Kidney (tissue), 14 donors: ENCODE data around the gene TTLL7. TPM values are rescaled to one million over a fixed set of nuclear protein-coding genes. Genes with fewer than 3 reads are reported as not detected.

Experiments used
- DNase-seq, 5 donors: peaks; one replicate each; pipeline ENCODE4 v3.0.0-alpha.2; 2013 to 2020
- FAIRE-seq: peaks from 2 replicates; lab custom pipeline; 2012; peaks lifted over from hg19 to GRCh38; lab: Jason Lieb, UNC
- H3K27ac ChIP-seq, 2 donors: one replicate each; pipeline ENCODE4 v1.7.0; 2013; ENCODE audit warnings: low read depth in 2 of 2, low read length in 2 of 2, inconsistent platforms in 1 of 2
- H3K27me3 ChIP-seq: one replicate; pipeline ENCODE4 v1.7.1; 2013; ENCODE audit warnings: low read length, inconsistent platforms; ENCODE audit not compliant: control insufficient read depth, insufficient read depth
- H3K36me3 ChIP-seq, 3 donors: one replicate each; pipeline versions ENCODE4 v1.7.0 to v1.7.1; 2013; ENCODE audit warnings: low read length in 3 of 3, control low read depth in 1 of 3, inconsistent platforms in 1 of 3; ENCODE audit not compliant: insufficient read depth in 3 of 3, control insufficient read depth in 2 of 3
- H3K4me1 ChIP-seq, 3 donors: one replicate each; pipeline versions ENCODE4 v1.7.0 to v1.7.1; 2013; ENCODE audit warnings: low read length in 3 of 3, inconsistent platforms in 1 of 3, low read depth in 1 of 3; ENCODE audit not compliant: control insufficient read depth in 2 of 3, insufficient read depth in 2 of 3
- H3K4me3 ChIP-seq, 3 donors: one replicate each; pipeline versions ENCODE4 v1.7.0 to v1.8.1; 2013; ENCODE audit warnings: low read length in 3 of 3, control low read depth in 1 of 3, inconsistent platforms in 1 of 3
- H3K9ac ChIP-seq, 3 donors: one replicate each; pipeline versions ENCODE4 v1.7.0 to v1.7.1; 2013; ENCODE audit warnings: low read length in 3 of 3, control low read depth in 1 of 3, inconsistent platforms in 1 of 3
- H3K9me3 ChIP-seq, 3 donors: one replicate each; pipeline versions ENCODE4 v1.7.0 to v1.7.1; 2013; ENCODE audit warnings: low read length in 3 of 3, control low read depth in 1 of 3, inconsistent platforms in 1 of 3; ENCODE audit not compliant: control insufficient read depth in 2 of 3, insufficient read depth in 1 of 3
- CTCF ChIP-seq: IDR thresholded peaks from 3 replicates; pipeline ENCODE4 v1.5.1; 2012; ENCODE audit warnings: mild to moderate bottlenecking, moderate library complexity, borderline replicate concordance; ENCODE audit not compliant: insufficient read depth; ENCODE audit errors: extremely low read depth
- intact Hi-C: fragments of 100-400 bp; cut with DNase I; formaldehyde crosslinking; loops from one replicate; pipeline ENCODE4 v1.11.1; 2022
- polyA plus RNA-seq: library from polyadenylated mRNA; stranded (reverse); fragments of 350-450 nt; fragmentation: Illumina TruSeq; extraction: RNeasy Lipid Tissue Mini Kit (QIAGEN cat#74804); gene quantifications from one replicate; pipeline ENCODE4 v1.2.3, GENCODE V29; 2014; ENCODE audit warnings: low read depth, low replicate concordance; ENCODE audit not compliant: insufficient read depth
- total RNA-seq: library from RNA; stranded (reverse); fragmentation: NEBNext Ultra II Directional; extraction: Animal tissue kit (Norgen Biotek cat#: 25700); gene quantifications from one replicate; pipeline ENCODE4 v1.2.1, GENCODE V29; 2021
- donor health status: control.
- donor health status: control.
- donor health status: control.
- donor health status: control.
- donor health status: control.
- donor health status: DM: yes; HTN: yes; CAD: no.
- donor health status: Normal renal cell carcinoma (clear cell type).

Gene TTLL7
- total and polyA plus RNA-seq, 2 donors from 2014 or later, result 2.3 to 7.0 TPM

DNA sequence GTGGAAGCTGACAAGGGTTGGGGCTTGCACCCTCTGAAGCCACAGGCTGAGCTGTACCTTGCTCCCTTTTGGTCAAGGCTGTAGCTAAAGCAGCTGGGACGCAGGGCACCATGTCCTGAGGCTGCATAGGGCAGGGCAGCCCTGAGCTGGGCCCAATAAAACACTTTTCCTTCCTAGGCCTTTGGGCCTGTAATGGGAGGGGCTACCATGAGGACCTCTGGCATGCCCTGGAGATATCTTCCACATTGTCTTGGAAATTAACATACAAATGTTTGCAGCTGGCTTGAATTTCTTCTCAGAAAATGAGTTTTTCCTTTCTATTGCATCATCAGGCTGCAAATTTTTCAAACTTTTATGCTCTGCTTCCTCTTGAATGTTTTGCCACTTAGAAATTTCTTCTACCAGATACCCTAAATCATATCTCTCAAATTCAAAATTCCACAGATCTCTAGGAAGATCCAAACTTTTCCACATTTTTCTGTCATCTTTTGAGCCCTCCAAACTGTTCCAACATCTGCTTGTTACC is 32.9 kb upstream of the TTLL7 start:
- Histone ChIP-seq H3K4me3 (no peak overlapping the region), H3K4me1 (peaks cover 0 to 4% (median 0%) of the 10 kb centered on the region in 3 donors), H3K27ac (no peak overlapping the region), H3K9me3 (no peaks in the 10 kb centered on the region), H3K36me3 (no peaks in the 10 kb centered on the region), H3K27me3 (no peaks in the 10 kb centered on the region), H3K9ac (no peak overlapping the region)
- DNase-seq, result no peak
- no peak for FAIRE-seq
- intact Hi-C loops, result no loop called here
- TF ChIP-seq CTCF, result no peak

DNA sequence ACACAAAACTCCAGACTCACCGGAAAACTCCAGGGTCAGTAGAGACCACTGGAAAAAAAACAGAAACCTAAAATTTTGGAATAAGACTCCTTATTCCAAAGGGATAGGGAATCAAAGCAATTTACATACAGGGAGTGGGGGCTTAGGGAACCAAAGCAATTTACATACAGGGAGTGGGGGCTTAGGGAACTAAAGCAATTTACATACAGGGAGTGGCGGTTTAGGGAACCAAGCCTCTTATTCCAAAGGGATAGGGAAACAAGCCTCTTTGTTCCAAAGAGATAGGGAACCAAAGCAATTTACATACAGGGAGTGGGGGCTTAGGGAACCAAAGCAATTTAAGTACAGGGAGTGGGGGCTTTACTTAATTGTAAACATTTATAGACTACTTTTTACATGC is 28.4 kb upstream of the TTLL7 start:
- Histone ChIP-seq H3K4me1 (peaks cover 0 to 4% (median 0%) of the 10 kb centered on the region in 3 donors), H3K36me3 (no peaks in the 10 kb centered on the region), H3K9ac (no peak overlapping the region), H3K4me3 (no peak overlapping the region), H3K27ac (no peak overlapping the region), H3K9me3 (no peaks in the 10 kb centered on the region), H3K27me3 (no peaks in the 10 kb centered on the region)
- no peak for TF ChIP-seq CTCF
- intact Hi-C loops, result no loop called here
- DNase-seq, result no peak
- FAIRE-seq, result no peak

GRCh38 chr1:84025966-84026365 is 27.0 kb upstream of the TTLL7 start:
- H3K36me3 ChIP-seq, result no peaks in the 10 kb centered on the region
- no peaks in the 10 kb centered on the region for H3K27me3 ChIP-seq
- H3K9ac ChIP-seq, result no peak overlapping the region
- no peak overlapping the region for H3K4me3 ChIP-seq
- H3K27ac ChIP-seq, result no peak overlapping the region
- TF ChIP-seq CTCF, result no peak
- H3K9me3 ChIP-seq, result no peaks in the 10 kb centered on the region
- DNase-seq, result no peak
- FAIRE-seq, result no peak
- intact Hi-C loops, result no loop called here
- no peaks in the 10 kb centered on the region for H3K4me1 ChIP-seq

DNA sequence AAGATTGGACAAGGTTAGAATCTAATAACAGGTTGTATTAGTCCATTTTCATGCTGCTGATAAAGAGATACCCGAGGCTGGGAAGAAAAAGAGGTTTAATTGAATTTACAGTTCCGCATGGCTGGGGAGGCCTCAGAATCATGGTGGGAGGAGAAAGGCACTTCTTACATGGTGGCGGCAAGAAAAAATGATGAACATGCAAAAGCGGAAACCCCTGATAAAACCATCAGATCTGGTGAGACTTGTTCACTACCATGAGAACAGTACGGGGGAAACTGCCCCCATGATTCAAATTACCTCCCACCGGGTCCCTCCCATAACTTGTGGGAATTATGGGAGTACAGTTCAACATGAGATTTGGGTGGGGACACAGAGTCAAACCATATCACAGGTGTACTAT is 22.9 kb upstream of the TTLL7 start:
- Histone ChIP-seq H3K9ac (no peak overlapping the region), H3K9me3 (no peaks in the 10 kb centered on the region), H3K36me3 (no peaks in the 10 kb centered on the region), H3K27ac (no peak overlapping the region), H3K4me1 (no peaks in the 10 kb centered on the region), H3K27me3 (no peaks in the 10 kb centered on the region), H3K4me3 (no peak overlapping the region)
- intact Hi-C loops, result no loop called here
- no peak for TF ChIP-seq CTCF
- DNase-seq (no peak), FAIRE-seq (no peak)
